Activated T-cell treated with anti-CD3 and anti-CD28 coated beads for 24 hours (primary cell): ENCODE measurements around the gene PPM1F.
"Not testable (repeated sequence)": the region's sequence is repeated elsewhere in the genome, so short reads cannot be mapped to it uniquely, and the experiment has no call there.

Source experiments
- DNase-seq: peaks from one replicate; pipeline ENCODE4 v3.0.0-alpha.2; 2020; ENCODE audit warnings: low read depth

The PPM1F gene

DNA sequence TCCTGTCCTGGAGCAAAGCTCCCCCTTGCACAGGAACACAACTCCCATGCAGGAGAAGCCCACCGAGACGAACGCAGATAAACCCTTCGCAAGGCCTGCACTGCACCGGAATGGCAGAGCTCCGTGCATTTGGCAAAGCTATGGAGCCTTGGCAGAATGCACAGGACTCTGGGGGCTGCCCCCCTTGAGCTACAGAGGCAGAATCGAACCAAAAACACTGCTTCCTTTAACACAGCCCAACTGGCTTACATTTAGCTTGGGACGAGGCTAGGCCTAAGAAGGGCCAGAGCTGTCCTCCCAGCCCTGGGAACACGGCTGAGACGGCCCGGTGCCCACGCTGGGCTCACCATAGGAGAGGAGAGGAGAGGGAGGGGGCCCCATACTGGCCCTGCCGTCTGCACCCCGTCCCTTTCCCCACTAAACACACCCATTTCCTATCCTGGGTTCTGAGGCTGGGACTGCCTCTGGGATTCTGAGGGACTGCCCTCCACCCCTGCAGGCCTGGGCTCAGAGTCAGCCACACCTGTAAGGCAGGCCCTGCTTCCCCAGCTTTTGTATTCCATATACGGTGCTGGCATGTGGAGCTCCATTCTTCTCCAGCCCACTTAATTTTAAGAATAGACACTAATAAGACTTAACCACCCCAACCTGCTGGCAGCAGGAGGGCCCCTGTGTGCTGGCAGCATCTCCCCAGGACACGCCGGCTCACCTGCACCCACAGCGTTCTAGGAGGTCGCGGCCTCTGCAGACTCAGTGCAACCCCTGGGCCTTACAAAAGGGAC lies 32.9 kb downstream of the PPM1F start:
- DNase-seq: no peak

DNA sequence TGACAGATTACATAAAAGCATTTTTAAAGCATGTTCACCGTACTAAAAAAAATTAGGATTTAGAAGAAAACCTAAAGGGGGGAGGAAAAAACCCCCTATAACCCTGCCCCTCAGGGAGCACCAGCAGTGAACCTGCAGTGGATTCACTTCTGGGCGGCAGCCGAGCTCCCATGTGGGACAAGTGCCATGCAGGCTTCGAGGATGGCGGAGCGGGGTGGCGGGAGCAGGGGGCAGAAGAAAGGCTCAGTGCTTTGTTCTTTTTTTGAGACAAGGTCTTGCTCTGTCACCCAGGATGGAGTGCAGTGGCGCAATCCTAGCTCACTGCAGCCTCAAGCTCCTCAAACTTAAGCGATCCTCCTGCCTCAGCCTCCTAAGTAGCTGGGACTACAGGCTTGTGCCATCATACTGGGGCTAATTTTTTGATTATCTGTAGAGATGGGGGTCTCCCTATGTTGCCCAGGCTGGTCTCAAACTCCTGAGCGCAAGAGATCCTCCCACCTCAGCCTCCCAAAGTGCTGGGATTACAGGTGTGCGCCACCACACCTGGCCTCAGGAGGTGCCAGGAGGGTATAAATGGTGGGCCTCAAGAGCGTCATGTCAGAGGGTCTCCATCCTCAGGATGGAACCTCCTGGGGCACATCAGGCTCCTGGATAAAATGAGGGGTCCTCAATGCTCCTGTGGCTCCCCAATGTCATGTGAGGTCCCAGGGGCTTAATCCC lies 34.0 kb downstream of the PPM1F start:
- no peak for DNase-seq

DNA sequence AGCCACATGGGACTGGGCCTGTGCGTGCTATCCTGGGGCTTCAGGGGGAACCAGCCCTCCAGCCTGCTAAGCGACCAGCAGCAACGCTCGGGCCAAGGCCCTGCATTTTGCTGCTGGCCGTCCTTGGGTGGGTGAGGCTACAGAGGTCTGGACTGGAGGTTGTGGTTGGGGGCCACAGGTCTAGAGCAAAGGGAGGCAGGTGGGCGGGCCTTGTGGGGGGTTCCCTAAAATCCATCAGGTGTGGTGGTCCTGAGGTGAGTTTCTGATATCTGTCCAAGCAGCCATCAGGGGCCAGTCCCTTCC lies 34.7 kb downstream of the PPM1F start:
- DNase-seq: no peak

DNA sequence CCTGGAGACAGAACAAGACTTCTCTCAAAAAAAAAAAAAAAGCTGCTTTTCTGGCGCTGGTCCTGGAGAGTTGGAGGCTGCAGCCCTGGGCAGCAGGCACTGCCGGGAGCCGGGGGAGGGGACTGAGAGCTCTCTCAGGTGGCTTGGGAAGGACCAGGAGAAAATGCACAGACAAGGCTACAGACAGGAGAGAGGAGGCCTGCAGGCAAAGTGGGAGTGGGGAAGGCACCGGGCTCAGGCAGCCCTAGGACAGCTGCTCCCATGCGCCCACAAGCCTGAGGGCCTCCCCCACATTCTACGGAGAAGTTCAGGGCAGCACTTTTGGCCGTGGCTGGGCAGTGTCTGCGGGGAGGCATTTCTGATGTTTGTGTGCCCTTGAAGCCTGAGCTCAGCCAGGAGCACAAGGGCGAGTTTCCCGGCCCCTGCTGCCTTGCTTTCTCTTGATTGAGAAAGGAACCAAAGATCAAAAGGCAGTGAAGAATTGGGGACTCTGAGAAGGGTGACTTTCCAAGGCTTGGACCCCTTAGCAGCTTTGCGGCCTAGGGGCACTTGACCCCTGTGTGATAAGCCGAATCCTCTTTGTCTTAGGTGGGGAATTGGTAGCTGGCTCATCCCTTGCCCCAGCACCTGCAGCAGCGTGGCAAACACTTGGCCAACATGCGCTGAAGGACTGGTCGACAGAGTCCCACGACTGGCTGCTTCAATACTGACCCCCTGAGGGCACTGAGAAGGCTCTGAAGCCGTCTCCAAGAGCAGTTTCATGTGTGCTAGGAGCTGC lies 35.3 kb downstream of the PPM1F start:
- no peak for DNase-seq

DNA sequence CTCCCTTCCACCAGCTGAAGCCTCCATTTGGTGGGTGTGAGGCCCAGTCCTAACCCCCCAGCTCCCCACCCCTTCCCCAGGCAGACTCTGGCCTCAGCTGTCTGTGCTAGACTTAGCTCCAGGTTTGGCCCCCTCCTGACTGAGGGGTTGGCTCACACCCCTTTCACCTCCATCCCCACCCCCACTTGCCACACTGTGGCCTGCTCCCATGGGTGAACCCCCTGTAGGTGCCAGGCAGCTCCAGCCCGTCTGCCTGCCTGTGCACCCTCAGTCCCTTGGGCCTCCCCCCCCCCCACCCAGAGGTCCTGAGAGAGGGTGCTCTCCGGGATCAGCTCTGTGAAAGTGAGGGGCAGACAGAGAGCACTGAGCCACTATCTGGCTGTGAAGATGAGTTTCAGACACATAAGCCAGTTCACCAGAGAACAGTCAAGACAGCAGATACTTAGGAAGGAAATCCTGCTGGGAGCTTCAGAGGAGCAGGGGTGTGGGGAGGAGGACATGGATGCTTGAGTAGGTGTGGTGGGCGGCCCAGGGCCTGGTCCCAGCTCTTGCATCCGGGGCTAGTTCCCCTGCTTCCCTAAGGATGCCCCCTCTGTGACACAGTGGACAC lies 36.2 kb downstream of the PPM1F start:
- no peak for DNase-seq

DNA sequence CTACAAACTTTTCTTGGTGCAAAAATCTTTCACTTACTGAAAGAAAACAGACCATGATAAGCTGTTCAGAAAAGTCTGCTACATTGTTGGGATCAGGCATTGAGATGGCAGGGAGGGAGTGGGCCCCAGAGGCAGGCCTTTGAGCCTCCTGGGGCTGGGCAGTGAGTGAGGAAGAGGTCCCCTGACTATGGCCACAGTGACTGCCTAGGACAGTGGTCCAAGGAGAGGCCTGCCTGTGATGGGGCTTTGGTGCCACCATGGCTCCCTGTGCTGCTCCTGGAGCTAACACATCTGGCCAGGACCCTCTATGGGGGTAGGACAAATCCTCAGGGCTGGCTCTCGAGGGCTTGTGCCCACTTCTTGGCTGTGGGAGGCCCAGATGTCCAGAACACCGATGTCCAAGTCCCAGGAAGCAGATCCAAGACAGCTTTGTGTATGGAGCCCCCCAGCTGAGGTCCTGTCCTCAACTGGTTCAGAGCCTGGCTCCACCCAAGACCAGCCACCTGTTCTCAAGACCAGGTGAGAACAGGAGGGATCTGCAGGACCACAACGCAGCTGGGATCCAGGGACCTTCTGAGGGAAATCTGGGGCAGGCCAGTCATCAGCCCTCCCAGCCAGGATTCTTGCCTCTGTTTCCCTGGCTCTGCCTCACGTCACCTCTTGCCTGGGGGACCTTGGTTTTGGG lies 36.9 kb downstream of the PPM1F start:
- no peak for DNase-seq

DNA sequence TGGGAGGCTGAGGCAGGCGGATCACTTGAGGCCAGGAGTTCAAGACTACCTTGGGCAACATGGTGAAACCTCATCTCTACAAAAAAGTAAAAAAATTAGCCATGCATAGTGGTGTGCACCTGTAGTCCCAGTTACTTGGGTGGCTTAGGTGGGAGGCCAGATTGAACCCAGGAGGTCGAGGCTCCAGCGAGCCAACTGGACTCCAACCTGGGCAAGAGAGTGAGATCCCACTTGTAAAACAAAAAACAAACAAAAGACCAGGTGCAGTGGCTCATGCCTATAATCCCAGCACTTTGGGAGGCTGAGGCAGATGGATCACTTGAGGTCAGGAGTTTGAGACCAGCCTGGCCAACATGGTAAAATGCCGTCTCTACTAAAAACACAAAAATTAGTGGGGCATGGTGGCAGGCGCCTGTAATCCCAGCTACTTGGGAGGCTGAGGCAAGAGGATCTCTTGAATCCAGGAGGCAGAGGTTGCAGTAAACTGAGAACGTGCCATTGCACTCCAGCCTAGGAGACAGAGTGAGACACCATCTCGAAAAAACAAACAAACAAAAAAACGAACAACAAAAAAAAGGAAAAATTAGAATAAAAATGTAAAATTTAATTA lies 38.5 kb downstream of the PPM1F start:
- not testable (repeated sequence) for DNase-seq

DNA sequence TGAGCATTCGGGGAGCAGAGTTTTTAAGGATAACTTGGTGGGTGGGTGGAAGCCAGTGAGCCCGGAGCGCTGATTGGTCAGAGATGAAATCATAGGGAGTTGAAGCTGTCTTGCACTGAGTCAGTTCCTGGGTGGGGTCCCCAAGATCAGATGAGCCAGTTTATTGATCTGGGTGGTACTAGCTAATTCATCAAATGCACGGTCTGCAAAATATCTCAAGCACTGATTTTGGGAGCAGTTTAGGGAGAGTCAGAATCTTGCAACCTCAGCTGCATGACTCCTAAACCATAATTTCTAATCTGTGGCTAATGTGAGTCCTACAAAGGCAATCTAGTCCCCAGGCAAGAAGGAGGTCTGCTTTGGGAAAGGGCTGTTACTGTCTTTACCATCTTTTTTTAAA lies 42.3 kb downstream of the PPM1F start:
- DNase-seq: not testable (repeated sequence)

DNA sequence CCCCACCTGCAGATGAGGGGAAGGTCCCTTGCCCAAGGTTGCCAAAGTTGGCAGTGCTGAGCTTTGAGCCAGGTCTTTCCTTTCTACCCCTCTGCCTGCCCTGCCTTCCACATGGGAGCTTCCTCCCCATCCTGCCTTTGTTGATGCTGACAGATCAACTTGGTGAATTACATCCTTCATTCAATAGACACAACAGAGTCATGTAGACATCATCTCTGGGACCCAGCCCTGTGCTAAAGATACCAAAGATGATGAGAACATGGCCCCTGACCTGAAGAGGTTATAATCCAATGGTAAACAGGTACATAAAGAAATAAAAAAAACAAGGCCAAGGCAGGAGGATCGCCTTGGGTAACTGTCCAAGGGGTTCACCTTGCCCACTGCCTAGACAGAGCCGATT lies 42.8 kb downstream of the PPM1F start:
- no peak for DNase-seq

DNA sequence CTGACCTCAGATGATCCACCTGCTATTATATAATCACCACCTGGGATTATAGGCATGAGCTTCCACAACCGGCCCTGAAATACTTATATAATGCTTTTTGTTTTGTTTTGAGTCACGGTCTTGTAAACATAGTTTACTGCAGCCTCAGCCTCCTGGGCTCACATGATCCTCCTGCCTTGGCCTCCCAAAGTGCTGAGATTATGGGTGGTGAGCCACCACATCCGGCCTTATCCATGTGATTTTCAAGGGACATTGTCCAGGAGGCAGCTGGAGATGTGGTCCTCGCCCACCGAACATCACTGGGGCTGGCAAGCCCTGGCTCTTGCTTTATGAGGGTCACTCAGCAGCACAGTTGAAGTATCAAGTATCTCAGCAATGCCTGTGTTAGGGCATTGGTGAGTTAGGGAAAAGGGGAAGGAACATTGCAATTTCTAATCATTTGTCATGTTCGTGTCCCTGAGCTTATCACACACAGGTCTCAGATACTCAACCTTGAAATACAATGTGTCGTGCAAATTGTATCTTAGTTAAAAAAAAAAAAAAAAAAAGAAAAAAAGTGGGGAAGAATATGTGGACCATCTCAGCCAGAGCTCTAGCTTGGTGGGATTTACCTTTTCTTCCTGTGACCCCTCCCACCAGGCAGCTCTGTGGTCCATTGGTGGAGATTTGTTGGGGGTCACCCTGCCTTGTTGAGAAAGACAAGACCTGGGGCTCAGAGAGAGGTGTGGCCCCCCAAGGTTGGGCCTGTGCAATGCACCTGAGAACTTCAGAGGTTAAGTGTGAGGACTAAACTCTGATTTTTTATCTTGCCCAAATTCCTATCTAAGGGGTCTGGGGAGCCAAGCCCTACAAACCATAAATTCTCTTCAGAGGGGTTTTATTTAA lies 44.8 kb downstream of the PPM1F start:
- no peak for DNase-seq

DNA sequence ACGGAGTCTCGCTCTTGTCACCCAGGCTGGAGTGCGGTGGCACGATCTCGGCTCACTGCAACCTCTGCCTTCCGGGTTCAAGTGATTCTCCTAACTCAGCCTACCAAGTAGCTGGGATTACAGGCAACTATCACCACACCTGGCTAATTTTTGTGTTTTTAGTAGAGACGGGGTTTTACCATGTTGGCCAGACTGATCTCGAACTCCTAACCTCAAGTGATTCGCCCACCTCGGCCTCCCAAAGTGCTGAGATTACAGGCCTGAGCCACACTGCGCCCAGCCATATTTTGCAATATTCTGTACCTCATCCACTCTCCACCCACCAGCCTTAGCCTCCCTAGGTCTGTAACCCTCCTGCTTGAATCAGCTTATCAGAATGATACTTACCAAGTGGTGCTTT lies 47.4 kb downstream of the PPM1F start:
- DNase-seq: not testable (repeated sequence)

GRCh38 chr22:21904250-21904789 lies 48.3 kb downstream of the PPM1F start:
- no peak for DNase-seq

- no peak for DNase-seq
Observed at GRCh38 chr22:21903283-21903682, 49.4 kb downstream of the PPM1F start.

DNA sequence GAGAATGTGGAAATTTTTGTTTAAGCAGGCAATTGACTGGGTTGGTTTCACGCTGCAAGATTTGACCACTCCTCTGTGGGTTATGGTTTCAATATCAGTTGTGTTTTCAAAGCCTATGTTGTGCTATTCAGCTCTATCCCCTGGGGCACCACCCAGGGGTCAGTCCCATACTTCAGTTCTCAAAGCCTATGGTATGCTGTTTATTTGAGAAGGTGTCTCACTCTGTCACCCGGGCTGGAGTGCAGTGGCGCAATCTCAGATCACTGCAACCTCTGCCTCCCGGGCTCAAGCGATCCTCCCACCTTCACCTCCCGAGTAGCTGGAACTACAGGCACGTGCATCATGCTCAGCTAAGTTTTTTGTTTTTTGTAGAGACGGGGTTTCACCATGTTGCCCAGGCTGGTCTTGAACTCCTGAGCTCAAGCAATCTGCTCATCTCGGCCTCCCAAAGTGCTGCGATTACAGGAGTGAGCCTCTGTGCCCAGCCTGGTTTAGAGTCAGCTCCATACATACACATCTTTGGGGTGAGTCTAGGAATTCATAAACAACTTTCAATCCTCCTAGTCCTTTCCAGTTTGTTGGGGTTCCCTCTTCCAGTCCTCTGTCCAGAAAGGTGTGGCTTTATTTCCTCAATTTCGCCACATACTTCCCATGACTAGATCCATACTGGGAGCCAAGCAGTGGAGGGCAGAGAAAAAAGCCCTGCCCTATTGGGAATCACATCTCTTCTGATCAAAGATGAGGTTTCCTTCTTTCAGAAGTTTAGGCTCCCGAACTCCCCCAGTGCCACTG lies 50.2 kb downstream of the PPM1F start:
- DNase-seq: no peak

DNA sequence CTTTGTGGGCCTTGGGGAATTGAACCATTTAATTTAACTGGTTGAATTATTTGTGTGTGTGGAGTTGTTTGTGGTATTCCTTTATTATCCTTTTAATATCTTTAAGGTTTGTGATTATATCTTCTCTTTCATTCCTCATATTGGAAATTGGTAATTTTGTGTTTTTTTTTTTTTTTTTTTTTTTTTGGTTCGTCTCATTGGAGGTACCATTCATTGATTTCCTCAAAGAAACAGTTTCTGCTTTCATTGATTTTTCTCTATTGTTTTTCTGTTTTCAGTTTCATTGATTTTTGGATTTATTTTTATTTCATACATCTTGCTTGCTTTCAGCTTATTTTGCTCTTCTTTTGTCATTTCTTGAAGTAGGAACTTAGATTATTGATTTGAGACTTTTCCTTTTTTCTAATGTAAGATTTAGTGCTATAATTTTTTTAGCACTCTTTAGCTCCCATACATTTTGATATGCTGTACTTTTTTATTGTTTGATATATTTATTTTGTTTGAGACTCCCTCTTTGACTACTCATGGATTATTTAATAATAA lies 54.2 kb downstream of the PPM1F start:
- no peak for DNase-seq

- no peak for DNase-seq
Observed at GRCh38 chr22:21896951-21897513, 55.6 kb downstream of the PPM1F start.

DNA sequence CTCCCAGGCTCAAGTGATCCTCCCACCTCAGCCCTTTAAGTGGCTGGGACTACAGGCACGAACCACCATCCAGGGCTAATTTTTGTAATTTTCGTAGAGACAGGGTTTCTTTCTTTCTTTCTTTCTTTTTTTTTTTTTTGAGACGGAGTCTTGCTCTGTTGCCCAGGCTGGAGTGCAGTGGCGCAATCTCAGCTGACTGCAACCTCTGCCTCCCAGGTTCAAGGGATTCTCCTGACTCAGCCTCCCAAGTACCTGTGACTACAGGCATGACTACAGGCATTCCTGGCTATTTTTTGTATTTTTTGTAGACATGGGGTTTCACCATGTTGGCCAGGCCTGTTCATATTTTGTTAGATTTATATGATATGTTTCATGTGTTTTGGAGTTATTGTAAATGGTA lies 56.4 kb downstream of the PPM1F start:
- not testable (repeated sequence) for DNase-seq

- DNase-seq: no peak
Observed at GRCh38 chr22:21894799-21895198, 57.8 kb downstream of the PPM1F start.
